Measurements from ENCODE around the gene ZNF438. TPM values are rescaled to one million over a fixed set of nuclear protein-coding genes. Genes with fewer than 3 reads are reported as not detected.
"Not testable (repeated sequence)": the region's sequence is repeated elsewhere in the genome, so short reads cannot be mapped to it uniquely, and the experiment has no call there.

Gene ZNF438
- total RNA-seq, 6 experiments from 2014 or later = 3.0 to 4.6 (median 3.9) TPM

- H3K27ac Mint-ChIP-seq = no peak overlapping the region
- TF ChIP-seq, protein P1, sequence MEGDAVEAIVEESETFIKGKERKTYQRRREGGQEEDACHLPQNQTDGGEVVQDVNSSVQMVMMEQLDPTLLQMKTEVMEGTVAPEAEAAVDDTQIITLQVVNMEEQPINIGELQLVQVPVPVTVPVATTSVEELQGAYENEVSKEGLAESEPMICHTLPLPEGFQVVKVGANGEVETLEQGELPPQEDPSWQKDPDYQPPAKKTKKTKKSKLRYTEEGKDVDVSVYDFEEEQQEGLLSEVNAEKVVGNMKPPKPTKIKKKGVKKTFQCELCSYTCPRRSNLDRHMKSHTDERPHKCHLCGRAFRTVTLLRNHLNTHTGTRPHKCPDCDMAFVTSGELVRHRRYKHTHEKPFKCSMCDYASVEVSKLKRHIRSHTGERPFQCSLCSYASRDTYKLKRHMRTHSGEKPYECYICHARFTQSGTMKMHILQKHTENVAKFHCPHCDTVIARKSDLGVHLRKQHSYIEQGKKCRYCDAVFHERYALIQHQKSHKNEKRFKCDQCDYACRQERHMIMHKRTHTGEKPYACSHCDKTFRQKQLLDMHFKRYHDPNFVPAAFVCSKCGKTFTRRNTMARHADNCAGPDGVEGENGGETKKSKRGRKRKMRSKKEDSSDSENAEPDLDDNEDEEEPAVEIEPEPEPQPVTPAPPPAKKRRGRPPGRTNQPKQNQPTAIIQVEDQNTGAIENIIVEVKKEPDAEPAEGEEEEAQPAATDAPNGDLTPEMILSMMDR (IDR thresholded peaks at IDR 0.05) = no peak
Measured at GRCh38 chr10:30917067-30917466, 114.6 kb downstream of the ZNF438 start.

GRCh38 chr10:30915146-30915545, 116.5 kb downstream of the ZNF438 start:
- no peaks in the 10 kb centered on the region for H3K27me3 Mint-ChIP-seq (ENCODE audit: insufficient read depth)
- no peak overlapping the region for H3K27ac Mint-ChIP-seq
- DNase-seq = no peak

More at GRCh38 chr10:30917067-30917466, 114.6 kb downstream of the ZNF438 start:
- no peaks in the 10 kb centered on the region for H3K9me3 Mint-ChIP-seq
- no peak for DNase-seq
- H3K36me3 Mint-ChIP-seq (ENCODE audit: low read depth) = peaks cover 9% of the 10 kb centered on the region; the same call in 1 of the 2 replicates
- no peaks in the 10 kb centered on the region for H3K4me1 Mint-ChIP-seq (ENCODE audit: low read depth)
- no peak overlapping the region for H3K4me3 Mint-ChIP-seq
- no peaks in the 10 kb centered on the region for H3K27me3 Mint-ChIP-seq (ENCODE audit: insufficient read depth)

GRCh38 chr10:30911303-30911863, 120.3 kb downstream of the ZNF438 start:
- Mint-ChIP-seq H3K4me3 (no peak overlapping the region), H3K27me3 (ENCODE audit: insufficient read depth) (no peaks in the 10 kb centered on the region), H3K4me1 (ENCODE audit: low read depth) (no peaks in the 10 kb centered on the region), H3K36me3 (ENCODE audit: low read depth) (peaks cover 3% of the 10 kb centered on the region; the same call in 1 of the 2 replicates), H3K27ac (no peak overlapping the region), H3K9me3 (no peaks in the 10 kb centered on the region)
- no peak for DNase-seq
- TF ChIP-seq, protein P1 (IDR thresholded peaks at IDR 0.05) = no peak

More at GRCh38 chr10:30915146-30915545, 116.5 kb downstream of the ZNF438 start:
- TF ChIP-seq, protein P1 (IDR thresholded peaks at IDR 0.05) = no peak
- Mint-ChIP-seq H3K4me3 (no peak overlapping the region), H3K9me3 (no peaks in the 10 kb centered on the region), H3K36me3 (ENCODE audit: low read depth) (peaks cover 9% of the 10 kb centered on the region; the same call in 1 of the 2 replicates), H3K4me1 (ENCODE audit: low read depth) (no peaks in the 10 kb centered on the region)

DNA sequence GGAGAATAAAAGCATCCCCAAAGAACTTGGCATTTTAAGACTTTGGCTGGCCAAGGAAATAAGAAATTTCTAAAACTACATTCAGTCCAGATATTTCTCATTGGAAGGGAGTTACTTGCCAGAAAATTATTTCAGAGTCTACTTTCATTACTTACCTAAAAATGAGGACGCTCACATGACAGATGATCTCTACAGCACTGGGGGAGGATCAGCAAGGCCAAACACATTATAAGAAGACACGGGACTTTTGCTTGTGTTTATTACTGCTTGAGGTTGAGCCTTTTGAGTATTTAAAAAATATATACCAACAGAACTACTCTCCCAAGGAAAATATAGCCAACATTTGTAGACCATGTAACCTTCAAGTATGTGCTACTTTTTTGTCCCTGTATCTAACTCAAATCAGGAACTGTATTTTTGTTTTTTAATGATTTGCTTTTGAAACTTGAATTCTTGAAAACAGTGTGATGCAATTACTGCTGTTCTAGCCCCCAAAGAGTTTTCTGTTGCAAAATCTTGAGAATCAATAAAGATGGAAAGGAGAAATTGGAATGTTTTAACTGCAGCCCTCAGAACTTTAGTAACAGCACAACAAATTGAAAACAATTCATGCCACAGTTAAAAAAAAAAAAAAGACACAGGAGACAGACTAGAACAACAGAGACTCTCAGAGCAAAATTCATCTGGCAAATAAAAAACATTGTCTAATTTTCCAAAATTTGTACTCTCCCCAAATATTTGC, 128.1 kb downstream of the ZNF438 start:
- H3K27me3 Mint-ChIP-seq (ENCODE audit: insufficient read depth) = no peaks in the 10 kb centered on the region
- H3K4me1 Mint-ChIP-seq (ENCODE audit: low read depth) = no peaks in the 10 kb centered on the region
- no peak for DNase-seq
- no peak overlapping the region for H3K4me3 Mint-ChIP-seq
- H3K27ac Mint-ChIP-seq = no peak overlapping the region
- TF ChIP-seq, protein P1 (IDR thresholded peaks at IDR 0.05) = no peak
- 0 out of 2 replicates have a peak, but pooled peaks cover 6% of the 10 kb centered on the region for H3K9me3 Mint-ChIP-seq
- peaks cover 28% of the 10 kb centered on the region for H3K36me3 Mint-ChIP-seq (ENCODE audit: low read depth)

DNA sequence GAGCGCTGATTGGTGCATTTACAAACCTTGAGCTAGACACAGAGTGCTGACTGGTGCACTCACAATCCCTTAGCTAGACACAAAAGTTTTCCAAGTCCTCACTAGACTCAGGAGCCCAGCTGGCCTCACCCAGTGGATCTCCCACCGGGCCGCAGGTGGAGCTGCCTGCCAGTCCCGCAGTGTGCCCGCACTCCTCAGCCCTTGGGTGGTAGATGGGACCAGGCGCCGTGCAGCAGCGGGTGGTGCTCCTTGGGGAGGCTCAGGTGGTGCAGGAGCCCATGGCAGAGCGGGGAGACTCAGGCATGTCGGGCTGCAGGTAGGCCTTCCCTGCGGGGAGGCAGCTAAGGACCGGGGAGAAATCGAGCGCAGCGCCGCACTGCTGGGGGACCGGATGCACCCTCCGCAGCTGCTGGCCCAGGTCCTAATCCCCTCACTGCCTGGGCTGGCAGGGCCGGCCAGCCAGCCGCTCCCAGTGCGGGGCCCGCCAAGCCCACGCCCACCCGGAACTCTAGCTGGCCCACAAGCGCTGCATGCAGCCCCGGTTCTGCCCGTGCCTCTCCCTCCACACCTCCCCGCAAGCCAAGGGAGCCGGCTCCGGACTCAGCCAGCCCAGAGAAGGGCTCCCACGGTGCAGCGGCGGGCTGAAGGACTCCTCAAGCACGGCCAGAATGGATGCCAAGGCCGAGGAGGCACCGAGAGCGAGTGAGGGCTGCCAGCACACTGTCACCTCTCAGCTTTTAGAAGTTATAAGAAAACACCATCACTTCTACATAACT, 128.9 kb downstream of the ZNF438 start:
- no peak for DNase-seq
- Mint-ChIP-seq H3K36me3 (ENCODE audit: low read depth) (peaks cover 28% of the 10 kb centered on the region), H3K9me3 (0 out of 2 replicates have a peak, but pooled peaks cover 6% of the 10 kb centered on the region), H3K27me3 (ENCODE audit: insufficient read depth) (no peaks in the 10 kb centered on the region), H3K4me3 (no peak overlapping the region), H3K4me1 (ENCODE audit: low read depth) (no peaks in the 10 kb centered on the region), H3K27ac (no peak overlapping the region)
- TF ChIP-seq, protein P1 (IDR thresholded peaks at IDR 0.05) = no peak

GRCh38 chr10:30901487-30901886, 130.2 kb downstream of the ZNF438 start:
- not testable (repeated sequence) for H3K4me1 Mint-ChIP-seq (ENCODE audit: low read depth); H3K9me3 Mint-ChIP-seq; H3K4me3 Mint-ChIP-seq; H3K27me3 Mint-ChIP-seq (ENCODE audit: insufficient read depth); DNase-seq; H3K27ac Mint-ChIP-seq
- H3K36me3 Mint-ChIP-seq (ENCODE audit: low read depth) = peaks cover 26% of the 10 kb centered on the region

All from HFFc6 (cell line).